ENCODE measurements around the gene ATG12. TPM values are rescaled to one million over a fixed set of nuclear protein-coding genes. Genes with fewer than 3 reads are reported as not detected.
A peak's percentile ranks its signal among the peaks of the same experiment; 100 is the strongest.

The ATG12 gene
- total RNA-seq, 8 experiments from 2014 or later: 30.8 to 64.0 (median 43.1) TPM

DNA sequence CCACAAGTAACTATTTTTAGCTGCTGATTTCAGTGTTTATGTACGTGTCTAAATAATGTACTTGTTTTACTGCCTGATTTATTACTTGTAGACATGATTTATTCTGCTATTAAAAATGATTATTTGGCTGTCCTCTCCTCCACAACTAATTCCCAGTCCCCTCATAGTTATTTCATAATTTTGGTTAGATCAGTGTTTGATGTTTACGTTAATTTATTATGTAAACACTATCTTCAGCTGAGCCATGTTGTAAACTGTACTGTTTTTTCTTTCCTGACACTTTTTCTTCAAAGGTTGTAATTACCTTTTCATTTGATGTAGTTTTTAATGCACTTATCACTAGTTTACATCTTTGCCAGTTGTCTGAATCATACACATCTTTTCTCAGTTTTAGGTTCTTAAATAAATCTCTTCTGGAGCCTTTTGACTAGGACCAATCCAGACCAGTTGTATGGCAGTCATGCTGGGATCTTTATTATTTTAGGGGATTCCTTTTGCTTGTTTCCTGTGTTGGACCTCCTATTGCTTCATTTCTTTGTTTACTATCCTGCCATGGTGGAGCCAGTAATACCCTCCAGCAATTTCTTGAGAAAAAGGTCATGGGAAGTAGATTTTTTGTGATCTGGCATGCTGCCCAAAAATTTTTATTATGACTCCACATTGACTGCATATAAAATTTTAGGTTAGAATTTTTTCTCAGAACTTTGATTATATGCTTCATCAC, 16.4 kb upstream of the ATG12 start:
- WGBS, 10 experiments: 15 to 100% (median 91%) methylated on average over 1 to 2 of the region's 2 CpGs
- H3K4me3 ChIP-seq: no peak overlapping the region
- ATAC-seq (replicated peaks in 6 of 8): no peak
- H3K27ac ChIP-seq: no peak overlapping the region
- no peaks in the 10 kb centered on the region for H3K4me1 ChIP-seq (replicated peaks in 1 of 2)
- in situ Hi-C loops (cut with MboI; ENCODE audit: low pct_unique_long_range_greater_than_20kb in 2 of 9, low sequenced_read_pairs in 9 of 9, unreplicated experiment in 9 of 9): no loop called here

DNA sequence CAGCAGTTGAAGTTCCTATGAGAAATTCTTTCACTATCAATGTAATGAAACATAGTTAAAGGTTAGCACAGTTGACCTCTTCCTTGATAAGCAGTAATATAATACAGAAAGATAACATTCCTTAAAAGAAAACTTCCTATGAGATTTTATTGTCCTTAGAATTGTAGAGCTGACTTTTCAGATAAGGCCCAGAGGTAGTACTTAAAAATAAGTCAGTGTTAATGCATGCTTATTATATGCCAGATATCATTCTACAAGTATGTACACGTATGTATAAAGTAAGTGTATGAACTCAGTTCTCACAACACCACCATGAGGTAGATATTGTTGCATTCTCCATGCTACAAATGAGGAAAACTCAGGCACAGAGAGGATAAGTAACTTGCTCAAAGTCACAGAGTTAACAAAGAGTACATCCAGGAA, 15.7 kb upstream of the ATG12 start:
- H3K4me1 ChIP-seq (replicated peaks in 1 of 2): no peaks in the 10 kb centered on the region
- in situ Hi-C loops (cut with MboI; ENCODE audit: low pct_unique_long_range_greater_than_20kb in 2 of 9, low sequenced_read_pairs in 9 of 9, unreplicated experiment in 9 of 9): no loop called here
- 63 to 100% (median 75%) methylated on average over 1 of the region's 1 CpG; no CpG with 5 or more reads in 3 of the 10 experiments for WGBS, 10 experiments
- no peak for ATAC-seq (replicated peaks in 6 of 8)
- H3K4me3 ChIP-seq: no peak overlapping the region
- no peak overlapping the region for H3K27ac ChIP-seq

DNA sequence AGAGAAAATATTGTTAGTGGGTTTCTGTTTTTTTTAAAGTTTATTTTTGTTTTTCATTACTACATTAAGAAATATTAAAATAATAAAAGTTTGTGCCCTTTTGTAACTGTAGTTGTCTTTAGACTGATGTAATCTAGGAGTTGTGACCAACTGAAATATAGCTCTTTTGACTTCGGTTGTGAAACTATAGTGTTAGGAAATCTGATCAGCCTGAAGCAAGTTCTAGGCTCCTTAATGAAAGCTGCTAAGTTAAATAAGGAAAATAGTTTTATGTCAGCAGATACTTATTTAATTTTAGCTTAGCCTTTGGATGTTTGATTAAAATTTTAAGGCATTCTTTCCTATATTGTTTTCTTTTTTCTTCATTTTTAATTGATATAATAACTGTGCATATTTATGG, 14.6 kb upstream of the ATG12 start:
- H3K27ac ChIP-seq: no peak overlapping the region
- WGBS, 10 experiments: 38 to 100% (median 100%) methylated on average over 1 of the region's 1 CpG; no CpG with 5 or more reads in 2 of the 10 experiments
- no peak overlapping the region for H3K4me3 ChIP-seq
- in situ Hi-C loops (cut with MboI; ENCODE audit: low pct_unique_long_range_greater_than_20kb in 2 of 9, low sequenced_read_pairs in 9 of 9, unreplicated experiment in 9 of 9): no loop called here
- ATAC-seq (replicated peaks in 6 of 8): no peak
- H3K4me1 ChIP-seq (replicated peaks in 1 of 2): peaks cover 0 to 6% of the 10 kb centered on the region in 2 donors

DNA sequence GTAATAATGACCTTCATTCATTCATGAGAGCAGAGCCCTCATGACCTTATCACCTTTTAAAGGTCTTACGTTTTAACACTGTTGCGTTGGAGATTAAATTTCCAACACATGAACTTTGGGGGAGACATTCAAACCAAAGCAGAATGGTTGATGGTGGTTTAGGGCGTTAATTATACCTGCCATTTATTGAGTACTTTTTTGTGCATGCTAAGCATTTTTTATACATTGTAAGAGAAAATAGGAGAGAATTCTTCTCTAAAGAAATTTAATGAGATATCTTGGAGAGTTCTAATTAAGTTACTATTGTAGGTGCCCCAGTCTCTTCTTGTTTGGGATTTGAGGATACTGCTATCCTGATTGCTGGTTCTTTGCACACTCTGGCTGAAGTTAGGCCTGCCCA, 12.8 kb upstream of the ATG12 start:
- ATAC-seq (replicated peaks in 6 of 8): no peak
- 90 to 100% (median 96%) methylated on average over 1 to 3 of the region's 3 CpGs; no CpG with 5 or more reads in 1 of the 10 experiments for WGBS, 10 experiments
- in situ Hi-C loops (cut with MboI; ENCODE audit: low pct_unique_long_range_greater_than_20kb in 2 of 9, low sequenced_read_pairs in 9 of 9, unreplicated experiment in 9 of 9): no loop called here
- H3K4me1 ChIP-seq (replicated peaks in 1 of 2): peaks cover 3 to 10% of the 10 kb centered on the region in 2 donors
- H3K4me3 ChIP-seq: no peak overlapping the region
- no peak overlapping the region for H3K27ac ChIP-seq

DNA sequence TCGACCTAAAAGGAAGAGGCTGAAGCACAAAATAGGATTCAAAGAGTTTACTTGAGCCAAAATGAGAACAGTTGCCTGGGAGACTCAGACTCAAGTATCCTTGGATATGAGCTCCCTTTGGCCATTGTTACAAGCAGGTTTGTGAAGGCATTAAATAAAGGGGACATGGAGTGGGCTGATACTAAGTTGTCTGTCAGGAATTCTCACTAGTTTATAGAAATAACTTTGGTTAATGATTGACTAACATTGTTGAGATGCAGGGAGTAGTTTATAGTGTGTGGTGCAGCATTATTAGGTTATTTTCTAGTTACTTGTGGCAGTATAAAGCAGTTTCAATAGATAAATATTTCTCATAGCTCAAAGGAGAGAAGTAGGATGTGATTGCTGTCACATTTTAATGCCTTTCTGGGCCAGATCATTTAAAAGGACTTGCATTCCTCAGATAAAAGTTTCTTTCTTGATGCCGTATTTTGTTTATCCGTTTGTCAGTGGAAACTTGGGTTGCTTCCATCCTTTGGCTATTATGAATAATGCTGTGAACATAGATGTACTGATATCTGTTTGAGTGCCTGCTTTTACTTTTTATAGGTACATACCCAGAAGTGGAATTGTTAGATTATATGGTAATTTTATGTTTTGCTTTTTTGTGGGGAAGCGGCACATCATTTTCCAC, 9.5 kb upstream of the ATG12 start:
- peak in 3 of 8 experiments; percentile 27 to 88 (median 52) for ATAC-seq (replicated peaks in 6 of 8)
- H3K4me3 ChIP-seq: no peak overlapping the region
- peaks cover 3 to 10% of the 10 kb centered on the region in 2 donors for H3K4me1 ChIP-seq (replicated peaks in 1 of 2)
- 40 to 68% (median 60%) methylated on average over 1 to 4 of the region's 4 CpGs; no CpG with 5 or more reads in 1 of the 10 experiments for WGBS, 10 experiments
- no peak overlapping the region for H3K27ac ChIP-seq
- in situ Hi-C loops (cut with MboI; ENCODE audit: low pct_unique_long_range_greater_than_20kb in 2 of 9, low sequenced_read_pairs in 9 of 9, unreplicated experiment in 9 of 9): no loop called here

DNA sequence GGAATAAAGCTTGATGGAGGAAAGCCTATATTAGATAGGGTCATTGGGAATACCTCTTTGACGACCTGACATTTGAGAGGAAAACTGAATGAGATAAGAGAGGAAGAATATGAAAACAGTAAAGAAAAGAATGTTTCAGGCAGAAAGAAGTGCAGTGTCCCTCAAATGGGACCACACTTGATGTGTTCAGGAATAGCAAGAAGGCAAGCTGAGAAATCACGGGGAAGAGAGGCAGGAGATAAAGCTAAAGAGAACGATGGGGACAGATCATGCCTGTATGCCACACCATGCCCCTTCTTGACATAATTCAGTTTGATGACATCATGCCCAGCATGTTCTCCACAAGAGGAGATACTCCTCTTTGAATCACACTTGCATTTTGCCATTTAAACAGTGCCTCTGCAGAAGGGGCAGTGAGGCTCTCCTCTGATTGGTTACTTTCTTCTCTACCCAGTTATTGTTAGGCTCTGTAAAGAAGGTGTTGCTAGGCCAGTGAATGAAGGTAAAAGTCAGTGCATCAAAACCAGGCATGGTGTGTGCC, 8.0 kb upstream of the ATG12 start:
- peaks cover 3 to 11% of the 10 kb centered on the region in 2 donors for H3K4me1 ChIP-seq (replicated peaks in 1 of 2)
- no peak overlapping the region for H3K4me3 ChIP-seq
- 88 to 100% (median 95%) methylated on average over 1 to 3 of the region's 3 CpGs; no CpG with 5 or more reads in 1 of the 10 experiments for WGBS, 10 experiments
- ATAC-seq (replicated peaks in 6 of 8): no peak
- H3K27ac ChIP-seq: no peak overlapping the region
- in situ Hi-C loops (cut with MboI; ENCODE audit: low pct_unique_long_range_greater_than_20kb in 2 of 9, low sequenced_read_pairs in 9 of 9, unreplicated experiment in 9 of 9): loop anchor here in 2 of 9 experiments (25.0 kb wide), 1 partner anchor 537 kb away; no protein-coding TSS in a partner anchor

DNA sequence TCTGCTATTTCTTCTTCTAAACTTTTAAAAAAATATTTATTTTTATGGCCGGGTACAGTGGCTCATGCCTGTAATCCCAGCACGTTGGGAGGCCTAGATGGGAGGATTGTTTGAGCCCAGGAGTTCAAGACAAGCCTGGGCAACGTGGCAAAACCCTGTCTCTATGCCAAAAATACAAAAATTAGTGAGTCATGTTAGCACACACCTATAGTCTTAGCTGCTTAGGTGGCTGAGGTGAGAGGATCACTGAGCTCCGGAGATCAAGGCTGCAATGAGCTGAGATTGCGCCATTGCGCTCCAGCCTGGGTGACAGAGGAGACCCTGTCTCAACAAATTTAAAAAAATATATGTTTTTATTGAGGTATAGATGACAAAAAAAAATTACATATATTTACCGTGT, 5.9 kb upstream of the ATG12 start:
- H3K27ac ChIP-seq: no peak overlapping the region
- ATAC-seq (replicated peaks in 6 of 8): no peak
- in situ Hi-C loops (cut with MboI; ENCODE audit: low pct_unique_long_range_greater_than_20kb in 2 of 9, low sequenced_read_pairs in 9 of 9, unreplicated experiment in 9 of 9): loop anchor here in 2 of 9 experiments (25.0 kb wide), 1 partner anchor 535 kb away; no protein-coding TSS in a partner anchor
- H3K4me1 ChIP-seq (replicated peaks in 1 of 2): peaks cover 13 to 18% of the 10 kb centered on the region in 2 donors
- H3K4me3 ChIP-seq: no peak overlapping the region
- WGBS, 10 experiments: 82 to 97% (median 93%) methylated on average over 2 to 7 of the region's 7 CpGs; no CpG with 5 or more reads in 2 of the 10 experiments

DNA sequence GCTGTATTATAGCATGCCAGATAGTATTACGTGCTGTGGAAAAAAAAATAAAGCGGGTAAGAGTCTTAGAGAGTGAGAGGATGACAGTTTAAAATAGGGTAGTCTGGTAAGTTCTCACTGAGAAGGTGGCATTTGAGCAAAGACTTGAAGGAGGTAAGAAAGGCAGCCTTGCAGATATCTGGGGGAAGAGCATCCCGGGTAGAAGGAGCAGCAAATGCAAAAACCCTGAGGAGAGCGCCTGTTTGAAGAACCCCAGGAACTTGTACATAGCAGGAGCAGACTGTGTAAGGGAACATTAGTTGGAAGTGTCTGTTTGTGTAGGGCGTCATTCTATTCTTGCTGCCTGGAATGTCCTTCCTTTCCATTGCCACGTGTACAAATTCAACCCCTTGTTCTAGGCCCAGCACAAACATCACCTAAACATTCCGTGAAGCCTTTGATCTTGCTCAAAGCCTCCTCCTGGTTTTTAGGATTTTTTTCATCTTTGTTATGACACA, 3.0 kb upstream of the ATG12 start:
- no peak for ATAC-seq (replicated peaks in 6 of 8)
- 10 to 89% (median 74%) methylated on average over 1 to 7 of the region's 7 CpGs; no CpG with 5 or more reads in 1 of the 10 experiments for WGBS, 10 experiments
- peak overlapping the region in 1 of 5 donors; percentile 5 for H3K4me3 ChIP-seq
- H3K4me1 ChIP-seq (replicated peaks in 1 of 2): peaks cover 15 to 18% of the 10 kb centered on the region in 2 donors
- in situ Hi-C loops (cut with MboI; ENCODE audit: low pct_unique_long_range_greater_than_20kb in 2 of 9, low sequenced_read_pairs in 9 of 9, unreplicated experiment in 9 of 9): loop anchor here in 2 of 9 experiments (25.0 kb wide), 1 partner anchor 532 kb away; no protein-coding TSS in a partner anchor
- no peak overlapping the region for H3K27ac ChIP-seq

DNA sequence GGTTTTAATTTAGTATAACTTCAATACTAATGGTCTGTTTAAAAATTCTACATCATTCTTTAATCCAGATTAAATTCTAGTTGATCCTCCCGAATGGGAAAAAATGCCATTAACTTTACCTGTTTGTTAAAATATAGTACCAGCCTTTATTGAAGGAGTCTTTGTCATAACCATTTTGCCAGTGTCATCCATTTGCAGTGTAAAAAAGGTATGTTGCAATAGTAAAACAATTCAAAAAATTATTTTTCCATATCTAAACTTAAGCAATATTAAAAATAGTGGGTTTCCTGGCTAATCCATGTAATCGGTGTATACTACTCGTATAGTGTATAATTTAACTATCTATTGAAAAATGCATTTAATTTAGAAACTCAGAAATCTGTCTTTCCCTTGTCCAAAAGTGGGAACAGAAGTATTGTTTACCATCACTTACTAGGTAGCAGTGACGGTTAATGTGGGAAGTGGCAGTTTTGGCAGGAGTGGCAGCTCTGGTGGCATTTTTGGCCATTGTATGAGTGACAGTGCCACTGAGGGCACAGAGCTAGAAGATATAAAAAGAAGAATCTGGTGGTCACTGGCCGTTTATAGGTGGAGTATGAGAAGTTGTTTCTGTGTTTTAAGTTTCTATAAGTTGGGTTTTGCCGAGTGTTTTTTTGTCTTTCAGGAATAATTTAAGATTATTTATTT, 2.2 kb upstream of the ATG12 start:
- 25 to 100% (median 82%) methylated on average over 1 to 6 of the region's 6 CpGs for WGBS, 10 experiments
- Histone ChIP-seq H3K4me1 (replicated peaks in 1 of 2) (peaks cover 17 to 21% of the 10 kb centered on the region in 2 donors), H3K27ac (no peak overlapping the region), H3K4me3 (peak overlapping the region in 1 of 5 donors; percentile 75)
- in situ Hi-C loops (cut with MboI; ENCODE audit: low pct_unique_long_range_greater_than_20kb in 2 of 9, low sequenced_read_pairs in 9 of 9, unreplicated experiment in 9 of 9): loop anchor here in 2 of 9 experiments (25.0 kb wide), 1 partner anchor 531 kb away; no protein-coding TSS in a partner anchor
- no peak for ATAC-seq (replicated peaks in 6 of 8)

DNA sequence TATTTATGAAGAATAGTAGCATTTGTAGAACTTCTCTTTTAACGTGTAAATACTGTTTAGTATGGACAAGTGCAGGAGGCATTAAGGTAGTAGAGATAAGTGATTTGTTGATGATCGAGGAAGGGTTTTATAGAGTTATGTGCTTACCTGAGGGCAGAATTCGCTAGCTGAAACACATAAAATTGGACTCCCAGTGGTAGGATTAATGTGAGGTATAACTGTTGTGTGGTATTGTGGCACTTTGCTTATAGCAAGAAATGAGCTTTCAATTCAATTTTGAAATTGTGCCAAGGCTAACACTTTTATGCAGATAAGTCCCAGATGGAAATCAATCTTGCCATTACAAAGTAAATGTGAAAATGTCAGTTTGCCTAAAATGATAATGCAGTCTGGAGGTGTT, 1.6 kb upstream of the ATG12 start:
- H3K4me3 ChIP-seq: peak overlapping the region; percentile 60 to 85 (median 75)
- WGBS, 10 experiments: 0 to 44% (median 11%) methylated on average over 1 to 3 of the region's 3 CpGs; no CpG with 5 or more reads in 1 of the 10 experiments
- no peak overlapping the region for H3K27ac ChIP-seq
- in situ Hi-C loops (cut with MboI; ENCODE audit: low pct_unique_long_range_greater_than_20kb in 2 of 9, low sequenced_read_pairs in 9 of 9, unreplicated experiment in 9 of 9): loop anchor here in 2 of 9 experiments (25.0 kb wide), 1 partner anchor 531 kb away; no protein-coding TSS in a partner anchor
- peaks cover 18 to 22% of the 10 kb centered on the region in 2 donors for H3K4me1 ChIP-seq (replicated peaks in 1 of 2)
- ATAC-seq (replicated peaks in 6 of 8): no peak

DNA sequence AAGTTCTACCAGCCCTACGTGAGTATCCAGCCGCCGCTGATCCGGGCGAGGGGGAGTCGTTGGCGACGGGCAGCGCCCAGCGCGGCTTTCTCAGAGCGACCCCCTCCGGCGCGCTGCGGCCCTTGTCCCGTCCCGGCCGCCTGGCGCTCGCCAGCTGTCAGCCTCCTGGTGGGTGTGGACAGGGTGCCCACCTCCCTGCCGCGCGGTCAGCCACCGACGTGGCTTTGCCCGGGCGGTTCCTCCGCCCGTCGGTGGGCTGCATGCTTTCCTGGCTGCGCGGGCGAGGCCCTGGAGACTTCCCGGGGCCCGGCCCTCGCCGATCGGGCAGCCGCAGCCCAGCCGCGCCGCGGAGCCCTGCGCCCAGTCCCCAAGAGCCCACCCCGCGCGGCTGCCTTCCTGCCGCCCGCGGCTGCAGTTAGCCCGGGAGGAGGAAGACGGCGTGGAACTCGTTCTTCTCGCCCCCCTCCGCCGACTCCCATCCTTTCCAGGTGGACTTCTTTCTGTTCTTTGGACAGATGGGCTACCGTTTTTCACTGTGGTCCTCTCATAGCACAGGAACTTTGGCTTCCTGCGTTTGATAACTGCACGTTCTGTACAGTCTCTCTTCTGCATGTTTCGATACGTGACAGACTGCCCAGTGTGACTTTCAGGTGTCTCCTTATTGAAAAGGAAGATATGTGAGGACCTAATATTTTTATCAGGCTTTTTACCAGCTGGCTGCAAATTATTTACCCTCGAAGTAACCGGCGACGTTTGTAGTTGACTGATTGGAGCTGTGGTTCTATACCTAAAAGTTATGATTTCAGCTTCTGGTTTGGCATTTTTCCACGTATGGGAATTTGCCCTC, 947 bp upstream of the ATG12 start:
- peak; percentile 41 to 84 (median 80) for ATAC-seq (replicated peaks in 6 of 8)
- Histone ChIP-seq H3K4me3 (peak overlapping the region; percentile 60 to 85 (median 75)), H3K4me1 (replicated peaks in 1 of 2) (peaks cover 18 to 22% of the 10 kb centered on the region in 2 donors), H3K27ac (peak overlapping the region; percentile 88 to 92)
- in situ Hi-C loops (cut with MboI; ENCODE audit: low pct_unique_long_range_greater_than_20kb in 2 of 9, low sequenced_read_pairs in 9 of 9, unreplicated experiment in 9 of 9): loop anchor here in 2 of 9 experiments (25.0 kb wide), 1 partner anchor 530 kb away; no protein-coding TSS in a partner anchor
- 0 to 20% (median 3%) methylated on average over 1 to 12 of the region's 68 CpGs; no CpG with 5 or more reads in 1 of the 10 experiments for WGBS, 10 experiments

All from motor neuron (in vitro differentiated cells).